Measurements from ENCODE around the gene UNC13D.
"Not testable (repeated sequence)": the region's sequence is repeated elsewhere in the genome, so short reads cannot be mapped to it uniquely, and the experiment has no call there.

UNC13D gene

GRCh38 chr17:75853433-75853832 is 9.2 kb upstream of the UNC13D start:
- no peak for DNase-seq (ENCODE audit: low read depth in 2 of 2, low spot score in 1 of 2)

GRCh38 chr17:75851693-75851991 is 7.4 kb upstream of the UNC13D start:
- not testable (repeated sequence) for DNase-seq (ENCODE audit: low read depth in 2 of 2, low spot score in 1 of 2)

GRCh38 chr17:75850928-75851692 is 6.9 kb upstream of the UNC13D start:
- DNase-seq (ENCODE audit: low read depth in 2 of 2, low spot score in 1 of 2) = no peak

- DNase-seq (ENCODE audit: low read depth in 2 of 2, low spot score in 1 of 2) = no peak
Measured at GRCh38 chr17:75849724-75850123, 5.5 kb upstream of the UNC13D start.

- no peak for DNase-seq (ENCODE audit: low read depth in 2 of 2, low spot score in 1 of 2)
Measured at GRCh38 chr17:75849279-75849646, 5.1 kb upstream of the UNC13D start.

GRCh38 chr17:75848523-75849278 is 4.5 kb upstream of the UNC13D start:
- peak; percentile 55 to 83 for DNase-seq (ENCODE audit: low read depth in 2 of 2, low spot score in 1 of 2)

GRCh38 chr17:75847614-75848522 is 3.7 kb upstream of the UNC13D start:
- DNase-seq (ENCODE audit: low read depth in 2 of 2, low spot score in 1 of 2) = no peak

GRCh38 chr17:75846692-75847613 is 2.7 kb upstream of the UNC13D start:
- DNase-seq (ENCODE audit: low read depth in 2 of 2, low spot score in 1 of 2) = no peak

- DNase-seq (ENCODE audit: low read depth in 2 of 2, low spot score in 1 of 2) = no peak
Measured at GRCh38 chr17:75845933-75846691, 1.9 kb upstream of the UNC13D start.

- peak in 1 of 2 donors; percentile 28 for DNase-seq (ENCODE audit: low read depth in 2 of 2, low spot score in 1 of 2)
Measured at GRCh38 chr17:75845058-75845711, 981 bp upstream of the UNC13D start.

- no peak for DNase-seq (ENCODE audit: low read depth in 2 of 2, low spot score in 1 of 2)
Measured at GRCh38 chr17:75844530-75845057, 390 bp upstream of the UNC13D start.

GRCh38 chr17:75842963-75843576 is 1.1 kb downstream of the UNC13D start:
- DNase-seq (ENCODE audit: low read depth in 2 of 2, low spot score in 1 of 2) = no peak

GRCh38 chr17:75842411-75842810 is 1.8 kb downstream of the UNC13D start:
- DNase-seq (ENCODE audit: low read depth in 2 of 2, low spot score in 1 of 2) = no peak

- no peak for DNase-seq (ENCODE audit: low read depth in 2 of 2, low spot score in 1 of 2)
Measured at GRCh38 chr17:75840799-75841164, 3.4 kb downstream of the UNC13D start.

- DNase-seq (ENCODE audit: low read depth in 2 of 2, low spot score in 1 of 2) = no peak
Measured at GRCh38 chr17:75839942-75840798, 4.0 kb downstream of the UNC13D start.

GRCh38 chr17:75838410-75838809 is 5.8 kb downstream of the UNC13D start:
- DNase-seq (ENCODE audit: low read depth in 2 of 2, low spot score in 1 of 2) = no peak

GRCh38 chr17:75837899-75838298 is 6.3 kb downstream of the UNC13D start:
- no peak for DNase-seq (ENCODE audit: low read depth in 2 of 2, low spot score in 1 of 2)

- no peak for DNase-seq (ENCODE audit: low read depth in 2 of 2, low spot score in 1 of 2)
Measured at GRCh38 chr17:75836605-75837004, 7.6 kb downstream of the UNC13D start.

Data from stimulated activated CD8-positive, alpha-beta memory T cell treated with anti-CD3 and anti-CD28 coated beads, Interleukin-4, amount 100 ng/mL, for 4 hours (primary cell).